Body of pancreas (tissue), 4 donors: ENCODE data around the gene KRTCAP2. TPM values are rescaled to one million over a fixed set of nuclear protein-coding genes. Genes with fewer than 3 reads are reported as not detected.
"Not testable (repeated sequence)": the region's sequence is repeated elsewhere in the genome, so short reads cannot be mapped to it uniquely, and the experiment has no call there.

ENCODE experiments used
- ATAC-seq: fragments of 150-250 bp; one replicate; pipeline ENCODE4 v1.9.1; 2016
- DNase-seq, 4 donors: peaks; one replicate each; pipeline ENCODE4 v3.0.0-alpha.2; 2019
- H3K27ac ChIP-seq, 4 donors: fragments of 200-600 bp; sonication (generic); 1 replicate in 3 of 4; 2 replicates in 1 of 4; pipeline versions ENCODE4 v1.5.1 to v1.6.1; 2016 to 2019; ENCODE audit warnings: mild to moderate bottlenecking in 1 of 4, mixed read lengths in 1 of 4, moderate library complexity in 1 of 4
- H3K27me3 ChIP-seq, 2 donors: fragments of 200-600 bp; sonication (generic); one replicate each; pipeline ENCODE4 v1.6.0; 2016; ENCODE audit warnings: mild to moderate bottlenecking in 1 of 2
- H3K36me3 ChIP-seq, 2 donors: fragments of 200-600 bp; sonication (generic); replicated peaks in 1 of 2; 2 replicates each; pipeline ENCODE4 v1.5.1; 2016; ENCODE audit warnings: low read depth in 2 of 2; ENCODE audit not compliant: insufficient read depth in 1 of 2
- H3K4me1 ChIP-seq: fragments of 200-600 bp; sonication (generic); one replicate; pipeline ENCODE4 v1.6.0; 2016
- H3K4me3 ChIP-seq, 2 donors: fragments of 200-600 bp; sonication (generic); 1 replicate in 1 of 2; 2 replicates in 1 of 2; pipeline ENCODE4 v1.5.1; 2016 to 2019
- H3K9me3 ChIP-seq, 3 donors: fragments of 200-600 bp; sonication (generic); 1 replicate in 2 of 3; 2 replicates in 1 of 3; pipeline ENCODE4 v1.5.1; 2016
- CTCF ChIP-seq, 7 experiments: fragments of 450-650 bp in 4 of 7; fragments of 200-600 bp in 3 of 7; sonication (generic) in 3 of 7; IDR thresholded peaks; one replicate each; pipeline ENCODE4 v1.5.1; 2016 to 2019; ENCODE audit warnings: antibody characterized with exemption in 7 of 7
- POLR2A ChIP-seq, 3 donors: fragments of 450-650 bp; IDR thresholded peaks; one replicate each; pipeline ENCODE4 v1.6.1; 2016; ENCODE audit warnings: antibody characterized with exemption in 3 of 3, mild to moderate bottlenecking in 2 of 3
- WGBS, 2 donors: methylation state at CpG; one replicate each; pipeline ENCODE4 v1.1.5; 2017; 5-methylcytosine and 5-hydroxymethylcytosine counted together
- intact Hi-C: fragments of 100-400 bp; cut with DNase I; formaldehyde crosslinking; loops from one replicate; pipeline ENCODE4 v1.15.1; 2023
- total RNA-seq, 2 donors: library from RNA; depleted of rRNA; stranded (reverse); fragments of >200 nt; gene quantifications; one replicate each; pipeline ENCODE4 v1.1.0, GENCODE V29; 2016

KRTCAP2 gene
- total RNA-seq, 2 donors from 2014 or later: 46.4 to 71.5 TPM

DNA sequence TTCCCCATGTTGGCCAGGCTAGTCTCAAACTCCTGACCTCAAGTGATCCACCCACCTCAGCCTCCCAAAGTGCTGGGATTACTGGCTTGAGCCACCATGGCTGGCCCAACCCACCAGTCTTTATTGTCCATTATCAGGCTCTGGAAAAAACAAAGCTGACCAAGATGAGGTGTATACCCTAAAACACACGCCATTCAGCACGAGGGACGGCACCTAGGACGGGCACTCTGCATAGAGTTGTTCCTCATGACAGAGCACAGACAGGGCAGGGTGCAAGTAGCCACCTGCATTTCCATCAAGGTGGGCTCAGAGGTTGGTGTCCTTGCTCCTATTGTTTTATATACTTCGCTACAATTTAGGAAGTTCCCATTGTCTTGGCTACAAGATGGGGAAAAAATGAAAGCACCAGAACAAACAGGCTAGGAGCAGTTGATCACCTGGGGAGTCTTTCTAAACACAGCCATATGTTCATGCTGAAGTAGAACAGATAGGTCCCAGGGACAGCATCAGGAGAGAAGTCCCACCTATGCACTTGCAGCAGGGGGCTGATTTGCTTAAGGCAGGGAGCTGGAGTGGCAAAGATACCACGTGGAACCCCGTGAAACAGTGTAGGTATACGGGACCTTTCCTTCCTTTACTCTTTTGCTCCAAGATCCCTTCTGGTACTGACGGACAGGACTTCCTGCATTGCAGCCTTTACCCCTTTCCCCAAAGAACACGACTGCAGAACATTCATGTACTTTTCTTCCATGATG lies 4.5 kb downstream of the KRTCAP2 start:
- 72 to 75% methylated on average over 10 of the region's 10 CpGs for WGBS, 2 donors
- intact Hi-C loops: loop anchor here (5.0 kb wide), 2 partner anchors 36 to 76 kb away; no protein-coding TSS in a partner anchor
- H3K4me1 ChIP-seq: peaks cover 19% of the 10 kb centered on the region
- H3K36me3 ChIP-seq: peaks cover 0 to 7% of the 10 kb centered on the region in 2 donors
- no peaks in the 10 kb centered on the region for H3K27me3 ChIP-seq
- DNase-seq: no peak
- H3K9me3 ChIP-seq: no peaks in the 10 kb centered on the region
- no peak for ATAC-seq
- TF ChIP-seq CTCF (IDR thresholded peaks at IDR 0.05): no peak
- no peak for TF ChIP-seq POLR2A (IDR thresholded peaks at IDR 0.05)
- no peak overlapping the region for H3K27ac ChIP-seq
- no peak overlapping the region for H3K4me3 ChIP-seq

DNA sequence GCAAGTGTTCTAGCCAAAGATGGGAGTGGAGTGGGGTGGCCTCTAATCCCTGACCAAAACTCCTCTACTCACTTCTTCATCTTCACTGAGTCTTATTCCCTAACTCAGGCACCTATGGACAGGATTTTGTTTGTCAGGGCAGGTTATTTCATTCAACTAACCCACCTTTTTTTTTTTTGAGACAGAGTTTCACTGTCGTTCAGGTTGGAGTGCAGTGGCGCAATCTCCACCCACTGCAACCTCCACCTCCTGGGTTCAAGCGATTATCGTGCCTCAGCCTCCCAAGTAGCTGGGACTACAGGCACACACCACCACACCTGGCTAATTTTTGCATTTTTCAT lies 5.0 kb downstream of the KRTCAP2 start:
- not testable (repeated sequence) for DNase-seq, H3K36me3 ChIP-seq, H3K27ac ChIP-seq, H3K4me3 ChIP-seq, ATAC-seq, H3K9me3 ChIP-seq, H3K27me3 ChIP-seq
- peak in 1 of 3 donors; percentile 9 for TF ChIP-seq POLR2A (IDR thresholded peaks at IDR 0.05)
- intact Hi-C loops: loop anchor here (5.0 kb wide), 2 partner anchors 36 to 76 kb away; no protein-coding TSS in a partner anchor
- peaks cover 19% of the 10 kb centered on the region for H3K4me1 ChIP-seq
- WGBS, 2 donors: 35 to 38% methylated on average over 4 of the region's 4 CpGs

DNA sequence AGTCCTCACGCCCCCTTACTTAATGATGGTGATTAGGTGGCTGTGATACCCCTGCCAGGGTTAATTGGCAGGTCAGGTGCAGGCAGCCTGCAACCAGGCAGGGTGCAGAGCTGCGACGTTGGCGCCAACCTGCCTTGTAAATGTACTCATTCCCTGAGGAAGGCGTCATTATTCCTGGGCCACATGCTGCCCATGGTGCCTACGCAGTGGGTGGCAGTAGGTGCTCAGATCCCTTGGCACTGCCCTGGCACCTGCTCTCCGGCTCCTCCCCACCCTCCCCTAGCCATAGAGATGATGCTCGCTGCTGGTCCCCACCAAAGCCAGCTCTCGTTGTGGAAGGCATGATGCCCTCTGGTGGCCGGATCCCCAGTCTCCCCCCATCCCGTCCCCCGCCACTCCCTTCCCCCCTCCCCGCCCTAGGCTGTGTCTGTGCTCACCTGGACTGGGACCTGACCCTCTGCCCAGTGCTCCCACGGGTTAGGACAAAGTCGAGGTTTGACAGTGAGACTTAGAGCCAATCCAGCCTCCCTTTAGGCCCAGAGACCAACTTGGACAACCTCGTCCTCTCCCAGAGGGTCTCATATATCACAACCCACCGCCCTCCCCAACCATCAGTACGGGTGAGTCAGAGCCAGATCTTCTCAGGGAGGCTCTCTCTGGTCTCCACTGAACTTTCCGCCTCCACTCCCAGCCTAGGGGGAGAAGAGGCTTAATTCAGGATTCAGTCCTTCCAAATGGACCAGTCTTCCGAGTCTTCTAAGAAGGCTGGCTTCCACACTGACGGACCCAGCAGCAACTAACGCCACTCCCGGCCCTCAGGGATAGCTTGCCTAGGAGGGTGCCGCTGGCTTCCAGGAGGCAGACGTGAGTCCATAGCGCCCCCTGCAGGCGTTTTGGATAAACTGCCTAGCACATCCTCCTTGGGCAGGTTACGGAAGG lies 5.7 kb downstream of the KRTCAP2 start:
- peak; percentile 79 to 95 (median 93) for TF ChIP-seq CTCF (IDR thresholded peaks at IDR 0.05)
- TF ChIP-seq POLR2A (IDR thresholded peaks at IDR 0.05): no peak
- Histone ChIP-seq H3K27ac (peak overlapping the region in 2 of 4 donors; percentile 2 to 45), H3K27me3 (no peaks in the 10 kb centered on the region), H3K4me1 (peaks cover 17% of the 10 kb centered on the region), H3K9me3 (no peaks in the 10 kb centered on the region), H3K36me3 (peaks cover 0 to 7% of the 10 kb centered on the region in 2 donors), H3K4me3 (no peak overlapping the region)
- WGBS, 2 donors: 7 to 9% methylated on average over 16 to 25 of the region's 28 CpGs
- ATAC-seq: peak; percentile 85
- intact Hi-C loops: loop anchor here (5.0 kb wide), 2 partner anchors 35 to 75 kb away; no protein-coding TSS in a partner anchor
- DNase-seq: peak; percentile 90 to 91 (median 91)

GRCh38 chr1:155166471-155167165 lies 6.5 kb downstream of the KRTCAP2 start:
- intact Hi-C loops: loop anchor here (5.0 kb wide), 2 partner anchors 34 to 74 kb away; no protein-coding TSS in a partner anchor

More at GRCh38 chr1:155166471-155167165, 6.5 kb downstream of the KRTCAP2 start:
- Histone ChIP-seq H3K27ac (peak overlapping the region in 1 of 4 donors; percentile 45), H3K27me3 (no peaks in the 10 kb centered on the region), H3K9me3 (no peaks in the 10 kb centered on the region), H3K4me3 (no peak overlapping the region), H3K4me1 (peaks cover 11% of the 10 kb centered on the region), H3K36me3 (peaks cover 0 to 7% of the 10 kb centered on the region in 2 donors)
- WGBS, 2 donors: 44 to 65% methylated on average over 20 to 26 of the region's 27 CpGs
- no peak for TF ChIP-seq POLR2A (IDR thresholded peaks at IDR 0.05)
- no peak for TF ChIP-seq CTCF (IDR thresholded peaks at IDR 0.05)
- ATAC-seq (peak; percentile 20), DNase-seq (peak in 2 of 4 donors; percentile 28 to 30)
